HepG2 (cell line): Measurements from ENCODE around the gene FMNL1. TPM values are rescaled to one million over a fixed set of nuclear protein-coding genes. Genes with fewer than 3 reads are reported as not detected.

Source experiments
- ARHGAP35 ChIP-seq: sonication (generic); formaldehyde crosslinking; IDR thresholded peaks from 2 replicates; pipeline ENCODE4 v1.9.0; 2022; ENCODE audit warnings: mild to moderate bottlenecking, inconsistent platforms, moderate library complexity, missing genetic modification reagents, borderline replicate concordance
- SIN3A ChIP-seq: IDR thresholded peaks from 2 replicates; pipeline ENCODE4 v1.6.1; 2011; ENCODE audit warnings: low read depth, mild to moderate bottlenecking, control low read depth, low read length, borderline replicate concordance
- TSC22D2 ChIP-seq: sonication (generic); formaldehyde crosslinking; IDR thresholded peaks from 2 replicates; pipeline ENCODE4 v1.5.1; 2020; ENCODE audit warnings: missing genetic modification reagents, mild to moderate bottlenecking, borderline replicate concordance
- ZBTB10 ChIP-seq: sonication (generic); formaldehyde crosslinking; IDR thresholded peaks from 2 replicates; pipeline ENCODE4 v1.4.0; 2020; ENCODE audit warnings: missing genetic modification reagents, borderline replicate concordance
- ZBTB7A ChIP-seq: sonication (generic); formaldehyde crosslinking; IDR thresholded peaks from 2 replicates; pipeline ENCODE4 v1.8.0; 2022; ENCODE audit warnings: mild to moderate bottlenecking, missing genetic modification reagents
- ZNF382 ChIP-seq: sonication (generic); formaldehyde crosslinking; IDR thresholded peaks from 2 replicates; pipeline ENCODE4 v1.5.0; 2020; ENCODE audit warnings: missing genetic modification reagents, mild to moderate bottlenecking, borderline replicate concordance
- ZNF530 ChIP-seq: sonication (generic); formaldehyde crosslinking; IDR thresholded peaks from 2 replicates; pipeline ENCODE4 v1.5.0; 2020; ENCODE audit warnings: low read depth, mild to moderate bottlenecking, missing genetic modification reagents
- ZNF646 ChIP-seq: sonication (generic); formaldehyde crosslinking; IDR thresholded peaks from 2 replicates; pipeline ENCODE4 v1.9.0; 2021; ENCODE audit warnings: mild to moderate bottlenecking, missing genetic modification reagents
- ZNF687 ChIP-seq: sonication (generic); formaldehyde crosslinking; IDR thresholded peaks from 2 replicates; pipeline ENCODE4 v1.5.1; 2020; ENCODE audit warnings: mild to moderate bottlenecking, missing genetic modification reagents, moderate library complexity
- polyA plus RNA-seq, 8 experiments: library from polyadenylated mRNA; depleted of rRNA in 3 of 8; stranded (reverse) in 7 of 8; unstranded in 1 of 8; fragments of >200 nt; fragmentation: Illumina TruSeq in 4 of 8; extraction: Trizol in 4 of 8; gene quantifications; 2 replicates each; pipeline versions ENCODE4 v1.2.1 to v1.2.3, GENCODE V29; 2011 to 2016; ENCODE audit warnings: low read depth in 4 of 8, missing spikeins in 1 of 8, mixed read lengths in 1 of 8; ENCODE audit not compliant: insufficient read depth in 1 of 8
- total RNA-seq, 5 experiments: library from RNA; depleted of rRNA; stranded (reverse); fragments of >200 nt; fragmentation: Illumina TruSeq; extraction: Trizol; gene quantifications; 2 replicates each; pipeline ENCODE4 v1.2.3, GENCODE V29; 2016; ENCODE audit warnings: low read depth in 1 of 5

The FMNL1 gene
- total and polyA plus RNA-seq, 2 of the 13 experiments (the other 11 are each of a cell fraction or from before 2014, with no cell fraction given) = 0.53 to 0.70 TPM

- no peak for TF ChIP-seq ZNF646
- TF ChIP-seq ZNF687 (CRISPR knock-in tag) = peak; percentile 85
- no peak for TF ChIP-seq ZNF530 (CRISPR knock-in tag)
- TF ChIP-seq SIN3A = peak; percentile 57; the same call in 1 of the 2 replicates
- TF ChIP-seq ZBTB7A (CRISPR knock-in tag) = no peak
- no peak for TF ChIP-seq TSC22D2 (CRISPR knock-in tag)
- peak; percentile 69; the same call in 1 of the 2 replicates for TF ChIP-seq ZBTB10
- TF ChIP-seq ARHGAP35 (CRISPR knock-in tag) = no peak
- no peak for TF ChIP-seq ZNF382 (CRISPR knock-in tag)
Measured at GRCh38 chr17:45247429-45248131, 25.9 kb downstream of the FMNL1 start (continued).
